HCT116 (cell line): ENCODE results near the gene SELENON.

Experiments used
- CBX3 ChIP-seq: IDR thresholded peaks from 2 replicates; pipeline ENCODE4 v1.6.1; 2012; ENCODE audit warnings: low read depth
- CEBPB ChIP-seq: IDR thresholded peaks from 2 replicates; pipeline ENCODE4 v1.6.1; 2012; ENCODE audit warnings: low read depth
- CTCF ChIP-seq, 3 experiments: fragments of 200-600 bp in 1 of 3; sonication (generic) in 1 of 3; IDR thresholded peaks in 2 of 3; conservative IDR thresholded peaks in 1 of 3; 2 replicates each; pipeline ENCODE4 v1.5.1; 2012 to 2017; ENCODE audit warnings: low read depth in 2 of 3, low read length in 2 of 3, antibody characterized with exemption in 1 of 3, borderline replicate concordance in 1 of 3, control low read depth in 1 of 3, mild to moderate bottlenecking in 1 of 3, mixed read lengths in 1 of 3, mixed run types in 1 of 3, moderate library complexity in 1 of 3; ENCODE audit not compliant: insufficient read depth in 1 of 3
- JUND ChIP-seq: IDR thresholded peaks from 2 replicates; pipeline ENCODE4 v1.6.1; 2012
- POLR2A ChIP-seq: IDR thresholded peaks from 2 replicates; pipeline ENCODE4 v1.7.0; 2011; ENCODE audit warnings: borderline replicate concordance; ENCODE audit not compliant: insufficient read depth, insufficient read length; ENCODE audit errors: extremely low read depth
- POLR2AphosphoS5 ChIP-seq: IDR thresholded peaks from 2 replicates; pipeline ENCODE4 v1.6.1; 2011; ENCODE audit warnings: mild to moderate bottlenecking, low read depth, low read length, moderate library complexity
- REST ChIP-seq: IDR thresholded peaks from 2 replicates; pipeline ENCODE4 v1.6.1; 2012; ENCODE audit warnings: low read depth
- SP1 ChIP-seq: IDR thresholded peaks from 2 replicates; pipeline ENCODE4 v1.6.1; 2012; ENCODE audit warnings: low read depth
- ZNF274 ChIP-seq: fragments of 200-500 bp; sonication (Bioruptor generic); IDR thresholded peaks from 2 replicates; pipeline ENCODE4 v1.6.1; 2014; ENCODE audit warnings: mild to moderate bottlenecking, low read depth, low read length, inconsistent platforms

GRCh38 chr1:25825605-25826004 is 25.6 kb downstream of the SELENON start:
- TF ChIP-seq JUND (no peak), CTCF (IDR thresholded peaks at IDR 0.05 in 2 of 3, conservative IDR thresholded peaks at IDR 0.05 in 1 of 3; ENCODE audit: borderline replicate concordance in 1 of 3, insufficient read depth in 1 of 3, low read depth in 2 of 3, low read length in 2 of 3) (no peak), ZNF274 (no peak), SP1 (no peak), POLR2A (no peak), POLR2AphosphoS5 (no peak), REST (no peak), CBX3 (no peak), CEBPB (no peak)
